ENCODE results near the gene HNF1B.

Gene HNF1B

DNA sequence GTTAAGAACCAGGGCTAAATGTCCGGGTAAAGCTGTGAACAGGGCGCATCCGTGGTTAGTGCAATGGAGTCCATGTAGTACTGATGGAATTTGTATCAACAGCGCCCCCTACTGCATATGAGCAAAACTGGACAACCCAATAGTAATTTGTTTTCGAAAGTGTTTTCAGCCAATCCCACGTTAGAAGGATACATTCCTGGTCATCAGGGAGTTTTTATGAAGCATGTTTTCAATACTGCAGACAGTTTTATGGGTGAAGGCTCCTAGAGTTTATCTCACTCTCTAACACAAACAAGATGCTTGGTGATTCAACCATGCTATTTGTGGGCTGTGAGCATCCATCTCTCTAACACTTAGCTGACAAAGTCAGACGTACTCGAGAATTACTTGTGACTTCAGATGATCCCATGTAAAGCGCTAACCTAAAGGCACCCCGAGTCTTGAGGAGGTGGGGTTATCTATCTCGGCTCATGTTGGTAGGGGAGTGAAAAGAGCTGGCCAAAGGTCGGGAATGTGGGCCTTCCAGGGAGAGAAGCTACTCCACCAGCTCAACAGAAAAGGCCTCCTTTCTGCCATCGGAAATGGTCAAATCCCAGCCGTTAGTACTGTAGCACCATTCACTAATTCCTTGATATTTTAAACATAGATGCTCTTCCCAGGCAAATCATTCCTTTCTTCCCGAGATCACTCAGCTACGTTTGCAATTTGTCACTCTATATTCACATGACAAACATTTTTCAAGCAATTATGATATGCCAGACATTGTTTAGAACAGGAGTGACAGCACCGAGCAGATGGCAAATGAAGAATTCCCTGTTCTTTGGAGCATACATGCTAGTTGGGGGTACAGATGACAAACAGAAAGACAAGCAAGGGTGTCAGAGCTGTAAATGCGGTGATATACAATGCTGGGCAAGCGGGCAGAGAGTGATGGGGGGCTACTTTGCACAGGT lies 46.9 kb upstream of the HNF1B start:
- TF ChIP-seq OSR1 (CRISPR knock-in tag; IDR thresholded peaks at IDR 0.05) (no peak), TCF4 (CRISPR knock-in tag; IDR thresholded peaks at IDR 0.05; ENCODE audit: borderline replicate concordance) (no peak), ZNF70 (CRISPR knock-in tag; IDR thresholded peaks at IDR 0.05) (no peak), GLIS3 (CRISPR knock-in tag; IDR thresholded peaks at IDR 0.05) (no peak), RARB (CRISPR knock-in tag; IDR thresholded peaks at IDR 0.05) (no peak), CSRNP3 (CRISPR knock-in tag; IDR thresholded peaks at IDR 0.05) (no peak), ARNTL (CRISPR knock-in tag; IDR thresholded peaks at IDR 0.05; ENCODE audit: borderline replicate concordance, low read depth) (no peak), BACH2 (CRISPR knock-in tag; IDR thresholded peaks at IDR 0.05; ENCODE audit: borderline replicate concordance) (no peak), ZFP30 (CRISPR knock-in tag; IDR thresholded peaks at IDR 0.05) (no peak), CREB5 (CRISPR knock-in tag; IDR thresholded peaks at IDR 0.05; ENCODE audit: low read depth) (no peak), ESRRG (CRISPR knock-in tag; IDR thresholded peaks at IDR 0.05) (no peak), ZNF565 (CRISPR knock-in tag; conservative IDR thresholded peaks at IDR 0.05; ENCODE audit: low read depth) (no peak), ZC3H10 (CRISPR knock-in tag; IDR thresholded peaks at IDR 0.05) (no peak), ZNF8 (CRISPR knock-in tag; IDR thresholded peaks at IDR 0.05) (no peak)
- TF ChIP-seq, protein P1, sequence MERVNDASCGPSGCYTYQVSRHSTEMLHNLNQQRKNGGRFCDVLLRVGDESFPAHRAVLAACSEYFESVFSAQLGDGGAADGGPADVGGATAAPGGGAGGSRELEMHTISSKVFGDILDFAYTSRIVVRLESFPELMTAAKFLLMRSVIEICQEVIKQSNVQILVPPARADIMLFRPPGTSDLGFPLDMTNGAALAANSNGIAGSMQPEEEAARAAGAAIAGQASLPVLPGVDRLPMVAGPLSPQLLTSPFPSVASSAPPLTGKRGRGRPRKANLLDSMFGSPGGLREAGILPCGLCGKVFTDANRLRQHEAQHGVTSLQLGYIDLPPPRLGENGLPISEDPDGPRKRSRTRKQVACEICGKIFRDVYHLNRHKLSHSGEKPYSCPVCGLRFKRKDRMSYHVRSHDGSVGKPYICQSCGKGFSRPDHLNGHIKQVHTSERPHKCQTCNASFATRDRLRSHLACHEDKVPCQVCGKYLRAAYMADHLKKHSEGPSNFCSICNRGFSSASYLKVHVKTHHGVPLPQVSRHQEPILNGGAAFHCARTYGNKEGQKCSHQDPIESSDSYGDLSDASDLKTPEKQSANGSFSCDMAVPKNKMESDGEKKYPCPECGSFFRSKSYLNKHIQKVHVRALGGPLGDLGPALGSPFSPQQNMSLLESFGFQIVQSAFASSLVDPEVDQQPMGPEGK (CRISPR knock-in tag; IDR thresholded peaks at IDR 0.05; ENCODE audit: borderline replicate concordance) = no peak
- TF ChIP-seq, protein P2, sequence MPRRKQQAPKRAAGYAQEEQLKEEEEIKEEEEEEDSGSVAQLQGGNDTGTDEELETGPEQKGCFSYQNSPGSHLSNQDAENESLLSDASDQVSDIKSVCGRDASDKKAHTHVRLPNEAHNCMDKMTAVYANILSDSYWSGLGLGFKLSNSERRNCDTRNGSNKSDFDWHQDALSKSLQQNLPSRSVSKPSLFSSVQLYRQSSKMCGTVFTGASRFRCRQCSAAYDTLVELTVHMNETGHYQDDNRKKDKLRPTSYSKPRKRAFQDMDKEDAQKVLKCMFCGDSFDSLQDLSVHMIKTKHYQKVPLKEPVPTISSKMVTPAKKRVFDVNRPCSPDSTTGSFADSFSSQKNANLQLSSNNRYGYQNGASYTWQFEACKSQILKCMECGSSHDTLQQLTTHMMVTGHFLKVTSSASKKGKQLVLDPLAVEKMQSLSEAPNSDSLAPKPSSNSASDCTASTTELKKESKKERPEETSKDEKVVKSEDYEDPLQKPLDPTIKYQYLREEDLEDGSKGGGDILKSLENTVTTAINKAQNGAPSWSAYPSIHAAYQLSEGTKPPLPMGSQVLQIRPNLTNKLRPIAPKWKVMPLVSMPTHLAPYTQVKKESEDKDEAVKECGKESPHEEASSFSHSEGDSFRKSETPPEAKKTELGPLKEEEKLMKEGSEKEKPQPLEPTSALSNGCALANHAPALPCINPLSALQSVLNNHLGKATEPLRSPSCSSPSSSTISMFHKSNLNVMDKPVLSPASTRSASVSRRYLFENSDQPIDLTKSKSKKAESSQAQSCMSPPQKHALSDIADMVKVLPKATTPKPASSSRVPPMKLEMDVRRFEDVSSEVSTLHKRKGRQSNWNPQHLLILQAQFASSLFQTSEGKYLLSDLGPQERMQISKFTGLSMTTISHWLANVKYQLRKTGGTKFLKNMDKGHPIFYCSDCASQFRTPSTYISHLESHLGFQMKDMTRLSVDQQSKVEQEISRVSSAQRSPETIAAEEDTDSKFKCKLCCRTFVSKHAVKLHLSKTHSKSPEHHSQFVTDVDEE (CRISPR knock-in tag; IDR thresholded peaks at IDR 0.05) = no peak
- no peak for ATAC-seq

GRCh38 chr17:37789771-37790541 lies 45.1 kb upstream of the HNF1B start:
- ATAC-seq = no peak
- TF ChIP-seq, protein P3, sequence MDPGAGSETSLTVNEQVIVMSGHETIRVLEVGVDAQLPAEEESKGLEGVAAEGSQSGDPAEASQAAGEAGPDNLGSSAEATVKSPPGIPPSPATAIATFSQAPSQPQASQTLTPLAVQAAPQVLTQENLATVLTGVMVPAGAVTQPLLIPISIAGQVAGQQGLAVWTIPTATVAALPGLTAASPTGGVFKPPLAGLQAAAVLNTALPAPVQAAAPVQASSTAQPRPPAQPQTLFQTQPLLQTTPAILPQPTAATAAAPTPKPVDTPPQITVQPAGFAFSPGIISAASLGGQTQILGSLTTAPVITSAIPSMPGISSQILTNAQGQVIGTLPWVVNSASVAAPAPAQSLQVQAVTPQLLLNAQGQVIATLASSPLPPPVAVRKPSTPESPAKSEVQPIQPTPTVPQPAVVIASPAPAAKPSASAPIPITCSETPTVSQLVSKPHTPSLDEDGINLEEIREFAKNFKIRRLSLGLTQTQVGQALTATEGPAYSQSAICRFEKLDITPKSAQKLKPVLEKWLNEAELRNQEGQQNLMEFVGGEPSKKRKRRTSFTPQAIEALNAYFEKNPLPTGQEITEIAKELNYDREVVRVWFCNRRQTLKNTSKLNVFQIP (CRISPR knock-in tag; IDR thresholded peaks at IDR 0.05; ENCODE audit: borderline replicate concordance, low read depth) = no peak
- TF ChIP-seq ZNF565 (CRISPR knock-in tag; conservative IDR thresholded peaks at IDR 0.05; ENCODE audit: low read depth) (no peak), OSR1 (CRISPR knock-in tag; IDR thresholded peaks at IDR 0.05) (no peak), GLIS3 (CRISPR knock-in tag; IDR thresholded peaks at IDR 0.05) (no peak), CREB5 (CRISPR knock-in tag; IDR thresholded peaks at IDR 0.05; ENCODE audit: low read depth) (no peak), CSDC2 (CRISPR knock-in tag; IDR thresholded peaks at IDR 0.05) (no peak), CSRNP3 (CRISPR knock-in tag; IDR thresholded peaks at IDR 0.05) (no peak), RARB (CRISPR knock-in tag; IDR thresholded peaks at IDR 0.05) (no peak), TCF4 (CRISPR knock-in tag; IDR thresholded peaks at IDR 0.05; ENCODE audit: borderline replicate concordance) (no peak), TOX (CRISPR knock-in tag; IDR thresholded peaks at IDR 0.05; ENCODE audit: borderline replicate concordance) (no peak), SNAI2 (CRISPR knock-in tag; IDR thresholded peaks at IDR 0.05) (no peak), ARNTL (CRISPR knock-in tag; IDR thresholded peaks at IDR 0.05; ENCODE audit: borderline replicate concordance, low read depth) (no peak), ZNF8 (CRISPR knock-in tag; IDR thresholded peaks at IDR 0.05) (no peak)
- TF ChIP-seq, protein P1 (CRISPR knock-in tag; IDR thresholded peaks at IDR 0.05; ENCODE audit: borderline replicate concordance) = no peak

Measured in SK-N-SH treated with all-trans-retinoic acid at 6 μM for 48 hours (cell line).